Measurements from ENCODE around the gene ELOA. TPM values are rescaled to one million over a fixed set of nuclear protein-coding genes. Genes with fewer than 3 reads are reported as not detected.

The ELOA gene
- polyA plus RNA-seq, 1 experiment = 30.8 TPM

DNA sequence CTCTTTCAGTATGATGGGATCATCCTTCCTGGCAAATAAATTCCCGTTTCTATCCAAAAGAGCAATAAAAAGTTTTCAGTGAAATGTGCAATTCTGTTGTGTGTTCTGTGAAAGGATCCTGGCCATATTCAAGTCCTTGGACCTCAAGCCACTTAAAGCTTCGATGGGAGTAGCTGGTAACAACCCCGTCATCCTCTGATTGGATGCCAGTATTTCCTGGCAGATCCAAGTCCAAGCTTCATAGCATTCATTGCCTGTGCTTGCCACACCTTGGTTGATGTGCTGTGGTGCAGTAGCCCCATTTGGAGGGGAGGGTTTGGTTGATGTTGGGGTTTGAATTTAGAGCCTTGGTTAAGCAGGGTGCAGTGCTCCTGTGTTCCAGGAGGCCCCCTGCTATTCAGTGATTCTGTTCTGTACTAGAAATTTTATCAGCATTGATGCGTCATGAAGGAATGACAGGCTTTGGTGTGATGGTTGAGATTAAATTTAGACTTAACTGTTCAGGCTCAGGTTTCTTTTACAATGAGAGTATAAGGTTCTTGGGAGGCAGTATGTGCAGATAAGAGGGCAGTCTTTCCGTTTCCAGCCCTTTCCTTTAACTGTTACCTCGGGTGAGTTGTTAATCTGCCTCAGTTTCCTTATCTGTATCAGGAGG lies 46.8 kb upstream of the ELOA start:
- Histone ChIP-seq H3K9me3 (ENCODE audit: control insufficient read depth, insufficient read depth, low read length) (peaks cover 4% of the 10 kb centered on the region; the same call in 1 of the 2 replicates), H3K4me3 (ENCODE audit: low read depth, low read length) (no peak overlapping the region), H3K27ac (ENCODE audit: low read depth, low read length) (no peak overlapping the region), H3K27me3 (ENCODE audit: control insufficient read depth, insufficient read depth, low read length) (no peaks in the 10 kb centered on the region)
- TF ChIP-seq, protein P1, sequence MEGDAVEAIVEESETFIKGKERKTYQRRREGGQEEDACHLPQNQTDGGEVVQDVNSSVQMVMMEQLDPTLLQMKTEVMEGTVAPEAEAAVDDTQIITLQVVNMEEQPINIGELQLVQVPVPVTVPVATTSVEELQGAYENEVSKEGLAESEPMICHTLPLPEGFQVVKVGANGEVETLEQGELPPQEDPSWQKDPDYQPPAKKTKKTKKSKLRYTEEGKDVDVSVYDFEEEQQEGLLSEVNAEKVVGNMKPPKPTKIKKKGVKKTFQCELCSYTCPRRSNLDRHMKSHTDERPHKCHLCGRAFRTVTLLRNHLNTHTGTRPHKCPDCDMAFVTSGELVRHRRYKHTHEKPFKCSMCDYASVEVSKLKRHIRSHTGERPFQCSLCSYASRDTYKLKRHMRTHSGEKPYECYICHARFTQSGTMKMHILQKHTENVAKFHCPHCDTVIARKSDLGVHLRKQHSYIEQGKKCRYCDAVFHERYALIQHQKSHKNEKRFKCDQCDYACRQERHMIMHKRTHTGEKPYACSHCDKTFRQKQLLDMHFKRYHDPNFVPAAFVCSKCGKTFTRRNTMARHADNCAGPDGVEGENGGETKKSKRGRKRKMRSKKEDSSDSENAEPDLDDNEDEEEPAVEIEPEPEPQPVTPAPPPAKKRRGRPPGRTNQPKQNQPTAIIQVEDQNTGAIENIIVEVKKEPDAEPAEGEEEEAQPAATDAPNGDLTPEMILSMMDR (IDR thresholded peaks at IDR 0.05; ENCODE audit: low read depth, low read length) = no peak
- ChIA-PET POLR2A (interaction anchor here (0.6 kb wide), 1 partner anchor 152 kb away, joined by 3 read pairs; no protein-coding TSS in a partner anchor), CTCF (interaction anchor here (0.6 kb wide), 2 partner anchors 11 to 55 kb away, joined by 4 to 5 read pairs; no protein-coding TSS in a partner anchor)
- DNase-seq (ENCODE audit: low read depth, low spot score) = no peak

DNA sequence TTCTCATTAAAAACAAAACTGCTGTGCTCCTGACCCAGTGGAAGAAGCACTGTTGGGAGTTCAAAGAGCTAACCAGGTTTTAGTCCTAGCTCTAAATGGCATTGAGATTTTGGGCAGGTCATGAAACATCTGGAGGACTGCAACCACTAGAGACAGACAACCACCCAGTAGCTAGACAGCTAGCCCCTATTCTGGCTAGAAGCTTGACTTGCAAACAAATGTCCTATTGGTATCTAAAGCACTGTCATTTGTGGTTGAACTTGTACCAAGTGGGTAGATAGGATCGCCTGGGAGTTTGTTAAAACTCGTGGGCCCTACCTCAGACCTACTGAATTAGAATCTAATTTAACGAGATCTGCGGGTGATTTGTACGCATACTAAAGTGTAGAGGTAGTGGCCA lies 44.8 kb upstream of the ELOA start:
- Histone ChIP-seq H3K27ac (ENCODE audit: low read depth, low read length) (no peak overlapping the region), H3K9me3 (ENCODE audit: control insufficient read depth, insufficient read depth, low read length) (no peaks in the 10 kb centered on the region), H3K4me3 (ENCODE audit: low read depth, low read length) (no peak overlapping the region), H3K27me3 (ENCODE audit: control insufficient read depth, insufficient read depth, low read length) (no peaks in the 10 kb centered on the region)
- DNase-seq (ENCODE audit: low read depth, low spot score) = no peak
- CTCF ChIA-PET = interaction anchor here (1.4 kb wide), 1 partner anchor 159 kb away, joined by 4 read pairs; no protein-coding TSS in a partner anchor
- TF ChIP-seq, protein P1 (IDR thresholded peaks at IDR 0.05; ENCODE audit: low read depth, low read length) = no peak
- POLR2A ChIA-PET = no interaction called here

DNA sequence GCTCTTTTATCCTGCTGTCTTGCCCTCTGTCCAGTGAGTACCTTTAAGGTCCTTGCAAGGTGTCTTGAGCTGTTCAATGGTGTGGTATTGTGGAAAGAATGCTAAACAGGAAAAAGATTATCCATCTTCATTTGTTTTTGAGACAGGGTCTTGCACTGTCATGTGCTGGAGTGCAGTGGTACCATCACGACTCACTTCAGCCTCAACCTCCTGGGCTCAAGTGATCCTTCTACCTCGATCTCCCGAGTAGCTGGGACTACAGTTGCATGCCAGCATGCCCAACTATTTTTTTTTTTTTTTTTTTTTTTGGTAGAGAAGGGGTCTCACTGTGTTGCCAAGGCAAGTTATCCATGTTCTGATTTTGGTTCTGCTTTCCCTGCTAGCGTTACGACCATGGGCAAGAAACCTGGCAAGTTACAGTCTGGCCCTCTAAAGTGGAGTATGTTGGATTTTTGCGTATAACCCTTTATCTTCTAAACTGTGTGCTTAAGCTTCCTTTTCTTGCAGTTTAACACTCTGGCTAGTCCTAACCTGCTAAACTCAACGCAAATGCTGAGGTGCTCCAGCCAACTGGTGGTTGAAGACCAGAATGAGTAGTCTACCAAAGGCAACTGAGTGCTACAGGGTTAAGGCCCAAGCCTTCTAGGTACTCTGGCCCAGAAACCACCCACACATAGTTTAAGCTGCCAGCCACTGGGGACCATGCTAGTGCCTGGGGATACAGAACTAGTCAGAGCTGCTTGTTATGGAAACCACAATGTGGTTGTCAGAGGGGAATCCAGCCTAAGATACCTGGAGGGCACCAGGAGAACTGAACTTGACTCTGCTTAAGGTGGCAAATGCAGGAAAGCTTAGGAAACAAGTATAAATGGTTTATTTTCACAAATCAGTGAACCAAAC lies 43.7 kb upstream of the ELOA start:
- CTCF ChIA-PET = interaction anchor here (0.5 to 0.7 kb wide), 2 partner anchors 53 to 159 kb away, joined by 3 read pairs; no protein-coding TSS in a partner anchor
- no peak for DNase-seq (ENCODE audit: low read depth, low spot score)
- TF ChIP-seq, protein P1 (IDR thresholded peaks at IDR 0.05; ENCODE audit: low read depth, low read length) = no peak
- H3K27ac ChIP-seq (ENCODE audit: low read depth, low read length) = no peak overlapping the region
- H3K9me3 ChIP-seq (ENCODE audit: control insufficient read depth, insufficient read depth, low read length) = no peaks in the 10 kb centered on the region
- POLR2A ChIA-PET = interaction anchor here (0.5 to 0.7 kb wide), 2 partner anchors 118 to 320 kb away, joined by 4 to 9 read pairs; no protein-coding TSS in a partner anchor
- H3K27me3 ChIP-seq (ENCODE audit: control insufficient read depth, insufficient read depth, low read length) = no peaks in the 10 kb centered on the region
- no peak overlapping the region for H3K4me3 ChIP-seq (ENCODE audit: low read depth, low read length)

DNA sequence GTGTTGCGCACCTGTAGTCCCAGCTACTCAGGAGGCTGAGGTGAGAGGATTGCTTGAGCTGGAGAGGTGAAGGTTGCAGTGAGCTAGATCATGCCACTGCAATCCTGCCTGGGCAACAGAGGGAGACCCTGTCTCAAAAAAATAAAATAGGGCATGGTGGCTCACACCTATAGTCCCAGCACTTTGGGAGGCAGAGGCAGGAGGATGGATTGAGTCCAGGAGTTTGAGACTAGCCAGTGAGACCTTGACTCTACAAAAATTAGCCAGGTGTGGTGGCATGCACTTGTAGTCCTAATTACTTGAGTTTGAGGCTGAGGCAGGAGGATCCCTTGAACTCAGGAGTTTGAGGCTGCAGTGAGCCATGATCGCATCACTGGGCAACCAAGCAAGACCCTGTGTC lies 42.0 kb upstream of the ELOA start:
- no peak for DNase-seq (ENCODE audit: low read depth, low spot score)
- Histone ChIP-seq H3K9me3 (ENCODE audit: control insufficient read depth, insufficient read depth, low read length) (no peaks in the 10 kb centered on the region), H3K27me3 (ENCODE audit: control insufficient read depth, insufficient read depth, low read length) (no peaks in the 10 kb centered on the region), H3K4me3 (ENCODE audit: low read depth, low read length) (no peak overlapping the region), H3K27ac (ENCODE audit: low read depth, low read length) (no peak overlapping the region)
- TF ChIP-seq, protein P1 (IDR thresholded peaks at IDR 0.05; ENCODE audit: low read depth, low read length) = no peak
- ChIA-PET CTCF (interaction anchor here (2.4 kb wide), 1 partner anchor 9 kb away, joined by 8 read pairs; the partner anchor contains the start of gene RPL11), POLR2A (no interaction called here)

Data from AG04450 (cell line).